Urothelium cell line (cell line): ENCODE data around the gene SFMBT2.
A peak's percentile ranks its signal among the peaks of the same experiment; 100 is the strongest.

Experiments used
- DNase-seq: peaks from one replicate; pipeline ENCODE4 v3.0.0; 2011; ENCODE audit warnings: low spot score, mixed read lengths
- FAIRE-seq: peaks from 2 replicates; lab custom pipeline; 2011; peaks lifted over from hg19 to GRCh38; lab: Jason Lieb, UNC

Gene SFMBT2

DNA sequence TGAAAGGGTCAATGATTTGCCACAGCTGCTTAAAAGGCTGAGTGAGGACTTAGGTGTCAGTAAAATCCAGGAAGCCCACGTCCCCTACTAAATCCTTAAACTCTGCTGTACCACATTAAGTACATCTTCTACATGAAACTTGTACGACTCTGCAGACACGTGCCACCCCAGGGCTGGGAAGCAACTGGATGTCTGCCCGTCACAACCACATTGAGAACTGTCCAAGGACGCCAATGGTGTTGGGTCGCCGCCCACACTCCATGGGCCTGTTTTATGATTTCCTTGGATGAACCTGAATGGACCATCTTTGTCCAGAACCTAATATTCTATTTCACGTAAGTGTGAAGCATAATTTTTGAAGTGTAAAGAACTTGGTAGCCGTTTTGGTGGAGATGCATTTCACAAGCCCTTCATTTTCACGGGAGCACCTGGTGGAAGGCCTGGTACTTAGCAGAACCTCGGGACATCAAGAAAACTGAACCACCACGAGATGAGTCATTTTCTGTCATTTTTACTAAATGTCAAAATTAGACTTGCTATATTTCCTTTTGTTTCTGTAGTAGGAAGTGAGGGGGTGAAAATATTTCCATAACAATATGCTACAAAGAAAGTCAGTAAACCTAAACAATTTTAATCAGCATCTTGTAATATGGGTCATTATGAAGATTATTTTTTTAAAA is 134.9 kb downstream of the SFMBT2 start:
- FAIRE-seq: peak; percentile 61
- DNase-seq: no peak

DNA sequence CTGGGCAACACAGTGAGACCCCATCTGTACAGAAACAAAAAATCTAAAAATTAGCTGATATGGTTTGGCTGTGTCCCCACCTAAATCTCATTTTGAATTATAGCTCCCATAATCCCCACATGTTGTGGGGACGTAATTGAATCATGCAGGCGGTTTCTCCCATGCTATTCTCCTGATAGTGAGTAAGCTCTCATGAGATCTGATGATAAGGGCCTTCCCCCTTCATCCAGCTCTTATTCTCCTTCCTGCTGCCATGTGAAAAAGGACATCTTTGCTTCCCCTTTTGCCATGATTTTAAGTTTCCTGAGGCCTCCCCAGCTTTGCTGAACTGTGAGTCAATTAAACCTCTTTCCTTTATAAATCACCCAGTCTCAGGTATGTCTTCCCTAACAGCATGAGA is 136.5 kb downstream of the SFMBT2 start:
- FAIRE-seq: no peak

GRCh38 chr10:7272008-7272407 is 138.8 kb downstream of the SFMBT2 start:
- no peak for DNase-seq
- FAIRE-seq: no peak

More for the DNA sequence above, 136.5 kb downstream of the SFMBT2 start:
- DNase-seq: no peak

DNA sequence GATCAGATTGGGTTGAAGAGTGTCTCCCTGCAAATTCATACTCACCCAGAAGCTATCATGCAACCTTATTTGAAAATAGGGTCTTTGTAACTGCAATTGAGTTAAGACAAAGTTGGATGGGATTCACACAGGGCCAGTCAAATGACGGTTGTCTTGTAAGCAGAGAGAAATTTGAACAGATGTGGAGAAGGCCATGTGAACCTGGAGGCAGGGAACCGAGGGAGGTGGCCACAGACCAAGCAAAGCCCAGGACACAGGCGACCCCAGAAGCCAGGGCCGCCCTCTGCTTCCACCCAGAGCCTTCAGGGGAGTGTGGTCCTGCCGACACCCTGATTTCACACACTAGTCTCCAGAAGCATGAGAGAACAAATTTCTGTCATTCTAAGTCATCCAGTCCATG is 140.8 kb downstream of the SFMBT2 start:
- DNase-seq (no peak), FAIRE-seq (no peak)

DNA sequence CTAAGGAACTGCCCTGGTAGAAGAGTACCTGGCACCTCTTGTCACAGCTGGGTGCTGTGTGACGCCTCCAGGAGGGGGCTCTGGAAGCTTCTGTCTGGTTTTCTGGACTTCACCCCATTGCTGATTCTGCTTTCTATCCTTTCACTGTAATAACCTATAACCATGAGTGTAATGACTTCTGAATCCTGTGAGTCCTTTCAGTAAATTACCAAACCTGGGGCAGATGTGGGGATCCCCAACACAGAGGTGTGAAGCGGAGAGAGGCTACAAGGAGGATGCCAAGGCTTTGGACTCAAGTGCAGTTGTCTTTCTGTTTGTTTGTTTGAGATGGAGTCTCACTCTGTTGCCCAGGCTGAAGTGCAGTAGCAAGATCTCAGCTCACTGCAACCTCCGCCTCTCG is 143.7 kb downstream of the SFMBT2 start:
- FAIRE-seq (no peak), DNase-seq (no peak)

- no peak for FAIRE-seq
- DNase-seq: no peak
These were observed 145.3 kb downstream of the SFMBT2 start for GRCh38 chr10:7265396-7266123.

DNA sequence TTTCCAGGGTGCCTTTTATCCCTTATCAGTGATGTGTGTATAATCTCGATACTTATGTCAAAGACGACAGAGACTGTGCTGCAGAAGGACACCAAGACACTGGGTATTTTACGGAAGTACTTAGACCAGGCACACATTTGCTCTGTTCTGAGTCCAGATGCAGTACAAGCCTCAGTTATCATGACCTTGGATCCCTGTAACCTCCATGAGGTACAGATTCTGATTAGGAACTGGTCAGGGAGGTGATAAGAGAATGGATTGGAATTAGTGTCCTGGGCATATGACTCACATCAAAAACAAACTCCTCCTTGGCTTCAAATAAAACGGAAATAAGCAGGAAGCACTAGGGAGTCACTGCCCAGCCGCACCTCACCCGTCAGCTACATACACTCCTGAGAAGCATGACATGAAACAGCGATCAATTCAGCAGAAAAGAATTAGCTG is 146.5 kb downstream of the SFMBT2 start:
- peak; percentile 31 for DNase-seq
- no peak for FAIRE-seq

DNA sequence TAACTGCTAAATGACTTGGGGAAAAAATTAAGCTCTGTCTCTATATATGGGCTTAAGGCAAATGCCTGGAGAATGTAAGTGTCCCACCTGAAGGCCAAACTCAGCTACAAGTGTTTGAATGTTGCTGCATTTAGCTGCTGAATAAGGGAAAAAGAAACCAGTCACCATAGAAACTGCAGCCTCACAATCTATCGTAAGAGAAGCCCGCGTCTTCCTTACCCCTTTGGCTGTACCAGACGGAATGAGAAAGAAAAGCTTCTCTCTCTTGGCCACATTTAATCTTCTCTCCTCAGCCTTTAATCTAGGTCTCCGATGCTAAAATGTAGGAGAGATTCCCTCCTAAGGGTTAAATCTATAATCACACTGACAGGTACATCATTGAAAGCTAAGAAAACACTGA is 147.2 kb downstream of the SFMBT2 start:
- no peak for FAIRE-seq
- no peak for DNase-seq

- FAIRE-seq (no peak), DNase-seq (no peak)
These were observed 149.5 kb downstream of the SFMBT2 start for GRCh38 chr10:7261351-7261750.

GRCh38 chr10:7260912-7261311 is 149.9 kb downstream of the SFMBT2 start:
- DNase-seq (no peak), FAIRE-seq (no peak)

DNA sequence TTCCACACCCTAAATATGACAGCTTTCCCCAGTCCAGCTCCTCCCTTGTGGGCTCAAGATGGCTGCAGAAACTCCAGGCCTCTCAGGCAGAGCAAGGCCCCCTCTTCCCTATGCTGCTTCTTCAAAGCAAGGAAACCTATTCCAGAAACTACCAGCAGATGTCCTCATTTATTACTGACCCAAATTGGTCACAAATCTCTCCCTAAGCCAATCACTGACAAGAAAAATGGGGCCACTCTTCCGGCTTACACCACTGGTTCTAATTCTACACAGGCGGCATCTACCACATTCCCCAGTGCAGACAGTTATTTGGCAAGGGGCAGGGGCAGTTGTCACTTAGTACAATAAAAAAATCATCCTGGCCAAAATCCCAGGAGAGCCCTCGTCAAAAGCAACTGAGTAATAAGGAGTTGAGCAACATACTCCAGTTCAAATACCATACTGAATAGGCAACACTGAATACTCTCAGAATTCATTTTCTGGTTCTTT is 150.4 kb downstream of the SFMBT2 start:
- no peak for FAIRE-seq
- DNase-seq: peak; percentile 58

GRCh38 chr10:7258948-7259523 is 151.8 kb downstream of the SFMBT2 start:
- DNase-seq: no peak
- no peak for FAIRE-seq

DNA sequence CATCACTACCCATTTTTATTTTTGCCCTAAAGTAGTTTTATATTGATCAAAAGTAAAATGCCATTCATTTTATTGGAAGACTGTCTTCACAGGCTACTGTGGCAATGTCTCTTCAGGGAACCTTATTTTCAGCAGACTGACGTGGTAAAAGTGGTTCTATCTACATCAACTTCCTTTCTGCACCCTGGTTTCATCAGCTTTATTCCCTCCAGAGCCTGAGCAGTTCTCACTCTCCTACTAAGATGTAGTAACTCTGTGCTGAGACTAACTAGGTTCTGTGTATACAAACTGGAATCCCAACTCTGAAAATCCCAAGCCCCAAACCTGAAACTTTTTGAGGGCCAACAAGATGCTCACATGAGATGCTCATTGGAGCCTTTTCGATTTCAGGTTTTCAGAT is 155.3 kb downstream of the SFMBT2 start:
- FAIRE-seq: no peak

DNA sequence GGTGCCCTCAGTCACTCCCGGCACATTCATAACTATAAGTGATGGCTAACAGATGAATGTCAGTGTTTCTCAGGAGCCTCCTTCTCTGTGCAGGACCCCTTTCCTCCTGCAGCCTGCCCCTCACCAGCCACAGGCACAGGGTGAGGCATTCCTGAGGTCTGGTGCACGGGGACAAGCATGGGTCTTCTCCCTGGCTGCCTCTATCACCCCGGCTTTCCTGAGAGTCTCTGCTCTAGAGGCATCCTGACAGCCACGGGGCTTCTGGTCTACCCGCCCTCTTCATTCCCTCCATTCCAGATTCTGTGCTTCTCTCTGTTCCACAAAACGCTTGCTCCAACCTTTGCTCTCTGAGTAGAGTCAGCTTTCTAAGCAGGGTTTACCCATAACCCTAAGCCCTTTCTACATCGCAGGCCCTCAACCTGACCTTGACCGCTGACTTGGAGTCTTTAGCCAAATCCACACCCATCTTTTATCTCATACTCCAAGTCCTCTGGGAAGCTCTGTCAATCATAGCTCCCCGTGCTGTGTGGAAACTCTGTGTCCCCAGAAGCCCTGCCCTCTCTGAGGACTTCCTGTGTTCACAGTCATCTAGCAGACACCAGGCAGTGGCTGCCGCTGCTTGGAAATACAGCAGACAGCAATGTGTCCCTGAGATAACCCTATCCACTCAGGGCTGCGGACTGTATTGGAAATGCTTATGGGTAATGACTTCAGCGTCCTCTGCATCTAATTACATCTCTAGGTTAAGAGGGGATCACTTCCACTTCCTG is 159.0 kb downstream of the SFMBT2 start:
- no peak for FAIRE-seq
- DNase-seq: no peak

More for the DNA sequence above, 155.3 kb downstream of the SFMBT2 start:
- DNase-seq: no peak

- DNase-seq (no peak), FAIRE-seq (no peak)
These were observed 160.6 kb downstream of the SFMBT2 start for GRCh38 chr10:7250236-7250635.

GRCh38 chr10:7248585-7249164 is 162.2 kb downstream of the SFMBT2 start:
- DNase-seq (no peak), FAIRE-seq (no peak)

DNA sequence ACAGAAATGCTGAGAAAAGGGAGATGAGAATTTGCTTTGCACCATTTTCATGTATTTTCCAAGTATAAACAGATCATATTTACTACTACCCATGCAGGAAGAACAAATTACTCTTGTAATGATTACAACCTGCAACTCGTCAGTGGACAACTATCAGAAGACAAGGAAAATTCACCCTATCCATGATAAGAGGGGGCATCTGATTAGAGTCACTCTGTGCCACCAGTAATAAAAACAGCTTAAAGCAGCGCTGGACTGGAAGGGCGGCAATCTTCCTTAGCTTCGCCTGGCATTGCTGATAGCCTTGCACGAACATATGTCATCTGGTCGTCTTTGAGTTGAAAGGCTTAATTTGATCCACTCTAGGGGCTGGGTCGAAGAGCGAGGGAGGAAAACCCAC is 162.7 kb downstream of the SFMBT2 start:
- DNase-seq (no peak), FAIRE-seq (no peak)

- no peak for FAIRE-seq
- DNase-seq: no peak
These were observed 165.3 kb downstream of the SFMBT2 start for GRCh38 chr10:7245505-7245904.

- DNase-seq: no peak
- FAIRE-seq: no peak
These were observed 167.0 kb downstream of the SFMBT2 start for GRCh38 chr10:7243873-7244272.

- FAIRE-seq (no peak), DNase-seq (no peak)
These were observed 167.7 kb downstream of the SFMBT2 start for GRCh38 chr10:7243139-7243538.
